HG03159 (cell line): ENCODE measurements around the gene MXI1.

ENCODE experiments used
- ATAC-seq: cut with Tn5 transposase; IDR thresholded peaks from one replicate; pipeline ENCODE4 v1.9.1; 2021; ENCODE audit warnings: mild to moderate bottlenecking, moderate library complexity; ENCODE audit not compliant: unreplicated experiment

Gene MXI1

DNA sequence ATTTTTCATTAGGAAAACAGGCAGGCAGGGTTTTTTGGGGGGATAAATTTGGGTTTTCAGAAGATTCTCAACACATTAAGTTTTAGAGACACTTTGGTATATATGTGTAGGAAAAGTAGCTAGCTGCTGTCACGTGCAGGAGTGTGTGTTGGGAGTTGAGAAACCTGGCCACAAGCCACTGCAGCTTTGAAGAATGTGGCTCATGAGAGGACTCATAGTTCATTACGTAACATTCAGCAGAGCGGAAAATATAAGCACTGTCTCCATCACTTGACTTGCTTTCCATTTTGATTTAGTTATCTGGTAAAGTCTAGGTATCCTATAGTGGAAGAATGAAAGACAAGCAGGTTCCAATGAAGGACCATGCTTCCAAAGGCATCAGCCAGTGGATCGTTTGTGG is 66.1 kb downstream of the MXI1 start:
- no peak for ATAC-seq

GRCh38 chr10:110274072-110274627 is 66.7 kb downstream of the MXI1 start:
- no peak for ATAC-seq

GRCh38 chr10:110274647-110275046 is 67.2 kb downstream of the MXI1 start:
- no peak for ATAC-seq

GRCh38 chr10:110275128-110275729 is 67.8 kb downstream of the MXI1 start:
- no peak for ATAC-seq

GRCh38 chr10:110276603-110277002 is 69.2 kb downstream of the MXI1 start:
- no peak for ATAC-seq

GRCh38 chr10:110277591-110277990 is 70.2 kb downstream of the MXI1 start:
- no peak for ATAC-seq

DNA sequence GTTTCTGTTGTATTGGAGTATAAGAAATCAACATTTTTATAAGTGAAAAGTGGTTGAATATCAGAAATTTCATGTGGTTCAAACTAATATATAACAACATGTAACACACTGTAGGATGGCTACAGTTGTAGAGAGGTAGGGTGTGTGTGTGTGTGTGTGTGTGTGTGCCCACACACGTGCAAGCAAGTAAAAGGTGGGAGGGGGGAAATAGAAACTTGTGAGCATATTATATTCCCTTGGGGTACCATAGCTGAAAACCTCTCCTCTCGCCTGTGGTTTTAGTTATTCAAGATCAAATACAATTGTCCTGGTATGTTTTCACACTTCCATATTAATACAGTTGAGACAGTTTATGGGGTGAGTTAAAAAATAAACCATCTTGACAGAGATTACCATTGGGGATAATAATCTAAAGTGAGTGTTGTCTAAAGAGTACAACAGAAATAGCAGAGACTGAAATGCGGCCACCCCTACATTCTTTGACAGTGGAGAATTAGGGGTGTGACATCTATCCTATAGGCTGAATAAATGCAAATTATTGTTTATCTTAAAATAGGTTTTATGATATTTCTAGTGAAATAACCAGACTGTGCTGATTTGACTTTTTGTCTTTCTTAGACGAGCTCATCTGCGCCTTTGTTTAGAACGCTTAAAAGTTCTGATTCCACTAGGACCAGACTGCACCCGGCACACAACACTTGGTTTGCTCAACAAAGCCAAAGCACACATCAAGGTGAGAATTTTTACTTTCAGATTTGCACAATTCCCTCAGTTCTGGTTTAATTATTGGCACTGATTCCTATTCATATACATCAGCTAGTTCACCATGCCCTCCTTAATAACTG is 71.4 kb downstream of the MXI1 start:
- no peak for ATAC-seq

DNA sequence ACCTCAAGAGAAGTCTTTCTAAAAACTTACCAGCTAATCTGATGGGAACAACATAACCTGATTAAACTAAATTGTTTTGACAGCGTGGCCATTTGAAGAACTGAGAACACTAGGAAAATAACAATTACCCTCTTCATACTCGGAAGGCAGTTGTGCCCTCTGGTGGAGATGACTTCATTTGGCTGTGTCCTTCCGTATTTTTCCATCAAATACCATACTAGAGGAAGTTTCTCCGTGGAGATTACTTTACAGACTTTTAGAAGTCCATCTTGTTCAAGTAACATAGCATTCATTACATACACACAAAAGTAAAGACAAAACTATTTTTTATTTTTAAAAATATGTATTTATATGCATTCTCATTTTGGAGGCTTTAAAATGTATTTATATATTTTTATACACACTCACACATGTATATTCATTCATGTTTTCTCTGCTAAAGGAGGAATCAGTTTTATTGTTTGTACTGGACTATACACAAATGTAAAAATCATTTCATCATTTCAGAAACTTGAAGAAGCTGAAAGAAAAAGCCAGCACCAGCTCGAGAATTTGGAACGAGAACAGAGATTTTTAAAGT is 72.1 kb downstream of the MXI1 start:
- ATAC-seq = no peak

GRCh38 chr10:110284262-110284661 is 76.9 kb downstream of the MXI1 start:
- no peak for ATAC-seq

- ATAC-seq = no peak
Observed at GRCh38 chr10:110285501-110285900, 78.1 kb downstream of the MXI1 start.

GRCh38 chr10:110286841-110287240 is 79.4 kb downstream of the MXI1 start:
- no peak for ATAC-seq

- no peak for ATAC-seq
Observed at GRCh38 chr10:110296966-110297365, 89.6 kb downstream of the MXI1 start.

DNA sequence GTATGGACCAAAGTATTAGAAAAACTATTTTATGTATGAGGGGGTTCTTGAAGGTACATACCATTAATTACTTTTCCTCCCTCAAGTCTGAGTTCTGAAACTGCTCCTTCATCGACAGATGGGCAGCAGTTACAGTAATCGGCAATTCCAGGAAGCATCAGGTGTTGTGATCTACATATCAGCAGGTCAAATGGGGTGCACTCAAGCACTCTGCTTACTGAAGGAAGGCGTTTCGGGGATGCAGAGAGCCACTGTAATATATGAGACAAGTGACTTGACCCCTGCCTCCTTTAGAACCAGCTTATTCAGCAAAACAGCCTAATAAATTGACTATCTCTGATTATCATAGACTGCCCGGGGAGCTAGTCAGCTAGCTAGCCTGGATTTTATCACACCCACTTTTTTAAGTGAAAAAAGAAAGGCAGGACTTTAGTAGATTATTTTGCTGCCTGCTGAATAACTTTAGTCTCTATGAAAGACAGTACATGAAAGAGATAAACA is 93.1 kb downstream of the MXI1 start:
- ATAC-seq = no peak

DNA sequence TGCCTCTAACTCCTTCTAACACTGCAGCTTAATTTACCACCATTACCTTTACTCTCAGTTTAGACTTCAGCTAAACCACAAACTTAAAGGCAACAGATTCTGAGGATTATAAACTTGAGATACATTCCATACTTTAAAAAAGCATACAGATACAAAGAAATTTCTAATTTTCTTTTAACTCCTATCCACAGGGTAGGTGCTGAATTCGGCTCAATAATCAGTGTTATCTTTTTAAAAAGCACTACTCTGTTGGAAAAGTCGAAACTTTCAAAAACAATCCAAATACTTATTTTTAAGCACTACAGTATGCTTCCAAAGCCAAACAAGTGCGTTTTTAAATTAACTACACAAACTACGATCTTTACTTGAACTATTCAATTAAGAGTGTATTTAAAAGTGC is 96.3 kb downstream of the MXI1 start:
- ATAC-seq = no peak

DNA sequence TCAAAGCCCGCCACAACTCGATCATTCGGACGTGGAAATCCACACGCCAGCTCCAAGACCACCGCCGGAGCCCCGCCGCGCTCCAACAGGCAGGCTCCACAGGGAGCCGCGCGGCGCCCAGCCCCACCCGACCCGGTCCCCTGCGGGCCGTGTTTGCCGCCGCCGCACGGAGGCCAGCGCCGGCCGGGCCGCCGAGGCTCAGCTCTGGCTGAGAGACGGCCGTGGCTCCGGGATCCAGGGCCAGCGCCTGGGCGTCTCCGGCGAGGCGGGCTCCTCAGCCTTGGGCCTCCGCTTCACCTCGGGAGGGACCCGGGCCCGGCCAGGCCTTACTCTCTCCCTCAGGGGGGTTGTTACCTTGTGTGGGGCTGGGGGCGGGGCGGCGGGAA is 97.0 kb downstream of the MXI1 start:
- ATAC-seq = peak; percentile 34

- peak; percentile 88 for ATAC-seq
Observed at GRCh38 chr10:110304780-110305421, 97.5 kb downstream of the MXI1 start, which contains the start of gene SMNDC1. Gene SMNDC1 (minus strand): TSS chr10:110304920. CDS start chr10:110303587, 1,333 bp downstream.

- peak; percentile 50 for ATAC-seq
Observed at GRCh38 chr10:110305767-110306451, 98.5 kb downstream of the MXI1 start.

GRCh38 chr10:110306452-110306768 is 99.0 kb downstream of the MXI1 start:
- no peak for ATAC-seq

GRCh38 chr10:110307805-110308204 is 100.4 kb downstream of the MXI1 start:
- ATAC-seq = no peak

- ATAC-seq = no peak
Observed at GRCh38 chr10:110310741-110311140, 103.3 kb downstream of the MXI1 start.
